Sigmoid colon (tissue), 4 donors: Measurements from ENCODE around the gene RCCD1.

Experiments
- EP300 ChIP-seq, 4 donors: sonication (generic); formaldehyde crosslinking; IDR thresholded peaks; one replicate each; pipeline ENCODE4 v1.6.1; 2017; ENCODE audit warnings: antibody characterized with exemption in 4 of 4
- POLR2A ChIP-seq, 2 donors: fragments of 450-650 bp; IDR thresholded peaks; one replicate each; pipeline ENCODE4 v1.6.1; 2016; ENCODE audit warnings: antibody characterized with exemption in 2 of 2, mild to moderate bottlenecking in 2 of 2, moderate library complexity in 2 of 2
- POLR2AphosphoS5 ChIP-seq, 4 donors: sonication (generic); formaldehyde crosslinking; IDR thresholded peaks; one replicate each; pipeline ENCODE4 v1.6.1; 2017; ENCODE audit warnings: antibody characterized with exemption in 4 of 4
- TF ChIP-seq, protein P1 (sequence below), 4 experiments: fragments of 450-650 bp in 3 of 4; fragments of 200-600 bp in 1 of 4; IDR thresholded peaks; one replicate each; pipeline ENCODE4 v1.5.1; 2016 to 2019; ENCODE audit warnings: antibody characterized with exemption in 4 of 4, mild to moderate bottlenecking in 3 of 4, moderate library complexity in 2 of 4

DNA sequence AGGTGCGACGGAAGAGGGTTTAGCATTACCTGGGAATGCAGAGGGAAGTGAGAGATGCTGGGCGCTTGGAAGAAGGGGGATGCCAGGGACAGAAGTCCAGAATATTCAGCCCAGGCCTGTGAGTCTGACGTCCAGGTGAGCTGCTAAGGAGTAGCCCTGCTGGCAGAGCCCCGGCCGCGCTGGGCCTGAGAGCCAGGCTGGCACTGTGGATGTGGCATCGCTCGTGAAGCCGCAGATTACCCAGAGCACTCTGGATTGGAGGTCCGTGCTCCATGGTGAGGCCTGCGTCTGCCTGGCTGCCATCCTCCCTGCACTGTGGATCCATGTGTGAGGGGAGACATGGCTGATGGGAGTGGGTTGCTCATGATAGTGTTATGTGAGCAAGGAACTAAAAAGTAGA lies 37.1 kb upstream of the RCCD1 start:
- TF ChIP-seq POLR2A (IDR thresholded peaks at IDR 0.05) (no peak), POLR2AphosphoS5 (IDR thresholded peaks at IDR 0.05) (no peak), EP300 (IDR thresholded peaks at IDR 0.05) (no peak)
- TF ChIP-seq, protein P1, sequence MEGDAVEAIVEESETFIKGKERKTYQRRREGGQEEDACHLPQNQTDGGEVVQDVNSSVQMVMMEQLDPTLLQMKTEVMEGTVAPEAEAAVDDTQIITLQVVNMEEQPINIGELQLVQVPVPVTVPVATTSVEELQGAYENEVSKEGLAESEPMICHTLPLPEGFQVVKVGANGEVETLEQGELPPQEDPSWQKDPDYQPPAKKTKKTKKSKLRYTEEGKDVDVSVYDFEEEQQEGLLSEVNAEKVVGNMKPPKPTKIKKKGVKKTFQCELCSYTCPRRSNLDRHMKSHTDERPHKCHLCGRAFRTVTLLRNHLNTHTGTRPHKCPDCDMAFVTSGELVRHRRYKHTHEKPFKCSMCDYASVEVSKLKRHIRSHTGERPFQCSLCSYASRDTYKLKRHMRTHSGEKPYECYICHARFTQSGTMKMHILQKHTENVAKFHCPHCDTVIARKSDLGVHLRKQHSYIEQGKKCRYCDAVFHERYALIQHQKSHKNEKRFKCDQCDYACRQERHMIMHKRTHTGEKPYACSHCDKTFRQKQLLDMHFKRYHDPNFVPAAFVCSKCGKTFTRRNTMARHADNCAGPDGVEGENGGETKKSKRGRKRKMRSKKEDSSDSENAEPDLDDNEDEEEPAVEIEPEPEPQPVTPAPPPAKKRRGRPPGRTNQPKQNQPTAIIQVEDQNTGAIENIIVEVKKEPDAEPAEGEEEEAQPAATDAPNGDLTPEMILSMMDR (IDR thresholded peaks at IDR 0.05): no peak
